Measurements from ENCODE around the gene PTH2.
"Not testable (repeated sequence)": the region's sequence is repeated elsewhere in the genome, so short reads cannot be mapped to it uniquely, and the experiment has no call there.

PTH2 gene

DNA sequence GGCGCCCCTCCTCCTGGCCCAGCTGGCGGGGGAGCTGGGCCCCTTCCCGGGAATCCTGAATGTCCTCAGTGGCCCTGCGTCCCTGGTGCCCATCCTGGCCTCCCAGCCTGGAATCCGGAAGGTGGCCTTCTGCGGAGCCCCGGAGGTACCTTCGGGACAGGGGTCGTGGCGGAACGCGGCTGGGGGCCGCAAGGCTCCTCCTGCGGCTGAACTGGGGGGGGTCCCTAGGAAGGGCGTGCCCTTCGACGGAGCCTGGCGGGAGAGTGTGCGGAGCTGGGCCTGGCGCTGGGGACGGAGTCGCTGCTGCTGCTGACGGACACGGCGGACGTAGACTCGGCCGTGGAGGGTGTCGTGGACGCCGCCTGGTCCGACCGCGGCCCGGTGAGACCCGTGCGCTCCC is 38.4 kb upstream of the PTH2 start:
- no peak for ATAC-seq
- TF ChIP-seq CSDC2 (CRISPR knock-in tag; IDR thresholded peaks at IDR 0.05) = no peak
- TF ChIP-seq, protein P1, sequence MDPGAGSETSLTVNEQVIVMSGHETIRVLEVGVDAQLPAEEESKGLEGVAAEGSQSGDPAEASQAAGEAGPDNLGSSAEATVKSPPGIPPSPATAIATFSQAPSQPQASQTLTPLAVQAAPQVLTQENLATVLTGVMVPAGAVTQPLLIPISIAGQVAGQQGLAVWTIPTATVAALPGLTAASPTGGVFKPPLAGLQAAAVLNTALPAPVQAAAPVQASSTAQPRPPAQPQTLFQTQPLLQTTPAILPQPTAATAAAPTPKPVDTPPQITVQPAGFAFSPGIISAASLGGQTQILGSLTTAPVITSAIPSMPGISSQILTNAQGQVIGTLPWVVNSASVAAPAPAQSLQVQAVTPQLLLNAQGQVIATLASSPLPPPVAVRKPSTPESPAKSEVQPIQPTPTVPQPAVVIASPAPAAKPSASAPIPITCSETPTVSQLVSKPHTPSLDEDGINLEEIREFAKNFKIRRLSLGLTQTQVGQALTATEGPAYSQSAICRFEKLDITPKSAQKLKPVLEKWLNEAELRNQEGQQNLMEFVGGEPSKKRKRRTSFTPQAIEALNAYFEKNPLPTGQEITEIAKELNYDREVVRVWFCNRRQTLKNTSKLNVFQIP (CRISPR knock-in tag; IDR thresholded peaks at IDR 0.05; ENCODE audit: borderline replicate concordance, low read depth) = no peak
- TF ChIP-seq, protein P2, sequence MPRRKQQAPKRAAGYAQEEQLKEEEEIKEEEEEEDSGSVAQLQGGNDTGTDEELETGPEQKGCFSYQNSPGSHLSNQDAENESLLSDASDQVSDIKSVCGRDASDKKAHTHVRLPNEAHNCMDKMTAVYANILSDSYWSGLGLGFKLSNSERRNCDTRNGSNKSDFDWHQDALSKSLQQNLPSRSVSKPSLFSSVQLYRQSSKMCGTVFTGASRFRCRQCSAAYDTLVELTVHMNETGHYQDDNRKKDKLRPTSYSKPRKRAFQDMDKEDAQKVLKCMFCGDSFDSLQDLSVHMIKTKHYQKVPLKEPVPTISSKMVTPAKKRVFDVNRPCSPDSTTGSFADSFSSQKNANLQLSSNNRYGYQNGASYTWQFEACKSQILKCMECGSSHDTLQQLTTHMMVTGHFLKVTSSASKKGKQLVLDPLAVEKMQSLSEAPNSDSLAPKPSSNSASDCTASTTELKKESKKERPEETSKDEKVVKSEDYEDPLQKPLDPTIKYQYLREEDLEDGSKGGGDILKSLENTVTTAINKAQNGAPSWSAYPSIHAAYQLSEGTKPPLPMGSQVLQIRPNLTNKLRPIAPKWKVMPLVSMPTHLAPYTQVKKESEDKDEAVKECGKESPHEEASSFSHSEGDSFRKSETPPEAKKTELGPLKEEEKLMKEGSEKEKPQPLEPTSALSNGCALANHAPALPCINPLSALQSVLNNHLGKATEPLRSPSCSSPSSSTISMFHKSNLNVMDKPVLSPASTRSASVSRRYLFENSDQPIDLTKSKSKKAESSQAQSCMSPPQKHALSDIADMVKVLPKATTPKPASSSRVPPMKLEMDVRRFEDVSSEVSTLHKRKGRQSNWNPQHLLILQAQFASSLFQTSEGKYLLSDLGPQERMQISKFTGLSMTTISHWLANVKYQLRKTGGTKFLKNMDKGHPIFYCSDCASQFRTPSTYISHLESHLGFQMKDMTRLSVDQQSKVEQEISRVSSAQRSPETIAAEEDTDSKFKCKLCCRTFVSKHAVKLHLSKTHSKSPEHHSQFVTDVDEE (CRISPR knock-in tag; IDR thresholded peaks at IDR 0.05) = no peak
- no peak for TF ChIP-seq PATZ1 (CRISPR knock-in tag; IDR thresholded peaks at IDR 0.05; ENCODE audit: borderline replicate concordance)
- TF ChIP-seq CSRNP3 (CRISPR knock-in tag; IDR thresholded peaks at IDR 0.05) = no peak
- TF ChIP-seq RARB (CRISPR knock-in tag; IDR thresholded peaks at IDR 0.05) = no peak
- TF ChIP-seq ISL1 (CRISPR knock-in tag; IDR thresholded peaks at IDR 0.05) = no peak
- TF ChIP-seq SNAI2 (CRISPR knock-in tag; IDR thresholded peaks at IDR 0.05) = no peak
- TF ChIP-seq OSR1 (CRISPR knock-in tag; IDR thresholded peaks at IDR 0.05) = no peak

DNA sequence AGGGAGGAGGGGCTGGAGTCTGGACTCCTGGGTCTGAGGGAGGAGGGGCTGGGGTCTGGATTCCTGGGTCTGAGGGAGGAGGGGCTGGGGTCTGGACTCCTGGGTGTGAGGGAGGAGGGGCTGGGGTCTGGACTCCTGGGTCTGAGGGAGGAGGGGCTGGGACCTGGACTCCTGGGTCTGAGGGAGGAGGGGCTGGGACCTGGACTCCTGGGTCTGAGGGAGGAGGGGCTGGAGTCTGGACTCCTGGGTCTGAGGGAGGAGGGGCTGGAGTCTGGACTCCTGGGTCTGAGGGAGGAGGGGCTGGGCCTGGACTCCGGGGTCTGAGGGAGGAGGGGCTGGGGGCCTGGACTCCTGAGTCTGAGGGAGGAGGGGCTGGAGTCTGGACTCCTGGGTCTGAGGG is 37.9 kb upstream of the PTH2 start:
- not testable (repeated sequence) for ATAC-seq

GRCh38 chr19:49459388-49459787 is 36.1 kb upstream of the PTH2 start:
- TF ChIP-seq PPARA (CRISPR knock-in tag; IDR thresholded peaks at IDR 0.05; ENCODE audit: borderline replicate concordance) = no peak
- no peak for TF ChIP-seq PATZ1 (CRISPR knock-in tag; IDR thresholded peaks at IDR 0.05; ENCODE audit: borderline replicate concordance)
- TF ChIP-seq ZFP3 (CRISPR knock-in tag; IDR thresholded peaks at IDR 0.05) = no peak
- TF ChIP-seq ZNF8 (CRISPR knock-in tag; IDR thresholded peaks at IDR 0.05) = no peak
- no peak for TF ChIP-seq ZC3H10 (CRISPR knock-in tag; IDR thresholded peaks at IDR 0.05)
- TF ChIP-seq, protein P2 (CRISPR knock-in tag; IDR thresholded peaks at IDR 0.05) = no peak
- no peak for TF ChIP-seq BACH2 (CRISPR knock-in tag; IDR thresholded peaks at IDR 0.05; ENCODE audit: borderline replicate concordance)
- TF ChIP-seq TOX (CRISPR knock-in tag; IDR thresholded peaks at IDR 0.05; ENCODE audit: borderline replicate concordance) = no peak
- TF ChIP-seq, protein P3, sequence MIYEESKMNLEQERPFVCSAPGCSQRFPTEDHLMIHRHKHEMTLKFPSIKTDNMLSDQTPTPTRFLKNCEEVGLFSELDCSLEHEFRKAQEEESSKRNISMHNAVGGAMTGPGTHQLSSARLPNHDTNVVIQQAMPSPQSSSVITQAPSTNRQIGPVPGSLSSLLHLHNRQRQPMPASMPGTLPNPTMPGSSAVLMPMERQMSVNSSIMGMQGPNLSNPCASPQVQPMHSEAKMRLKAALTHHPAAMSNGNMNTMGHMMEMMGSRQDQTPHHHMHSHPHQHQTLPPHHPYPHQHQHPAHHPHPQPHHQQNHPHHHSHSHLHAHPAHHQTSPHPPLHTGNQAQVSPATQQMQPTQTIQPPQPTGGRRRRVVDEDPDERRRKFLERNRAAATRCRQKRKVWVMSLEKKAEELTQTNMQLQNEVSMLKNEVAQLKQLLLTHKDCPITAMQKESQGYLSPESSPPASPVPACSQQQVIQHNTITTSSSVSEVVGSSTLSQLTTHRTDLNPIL (CRISPR knock-in tag; IDR thresholded peaks at IDR 0.05; ENCODE audit: low read depth) = no peak
- no peak for TF ChIP-seq GLIS3 (CRISPR knock-in tag; IDR thresholded peaks at IDR 0.05)
- no peak for TF ChIP-seq ESRRG (CRISPR knock-in tag; IDR thresholded peaks at IDR 0.05)
- no peak for ATAC-seq
